Measurements from ENCODE around the gene CAP2. TPM values are rescaled to one million over a fixed set of nuclear protein-coding genes. Genes with fewer than 3 reads are reported as not detected.

The CAP2 gene
- total RNA-seq, 1 experiment from 2014 or later, result 37.0 TPM

DNA sequence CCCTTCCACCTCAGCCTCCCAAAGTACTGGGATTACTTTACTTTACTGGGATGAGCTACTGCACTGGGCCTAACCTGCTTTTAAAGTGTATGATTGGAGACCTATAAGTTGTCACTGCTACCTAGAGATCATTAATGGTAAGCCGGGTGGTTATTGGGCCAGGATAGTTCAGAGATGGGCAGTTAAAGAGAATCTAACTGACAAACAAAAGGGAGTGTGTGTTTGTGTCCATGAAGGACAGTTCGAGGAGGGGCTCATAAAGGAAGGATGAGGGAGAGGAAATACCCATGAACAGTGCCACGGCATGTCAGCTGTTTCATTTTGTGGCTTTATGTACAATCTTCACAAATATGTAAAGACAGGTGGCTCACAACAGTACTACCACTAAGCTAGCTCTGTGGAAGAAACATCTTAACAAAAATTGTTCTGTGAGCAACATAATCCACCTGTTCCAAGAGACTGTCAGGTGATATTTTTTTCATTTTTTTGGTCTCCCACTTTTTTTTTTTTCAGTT, 137.0 kb downstream of the CAP2 start:
- CTCF ChIA-PET, result no interaction called here
- intact Hi-C loops (cut with micrococcal nuclease; ENCODE audit: unreplicated experiment) (no loop called here), in situ Hi-C loops (cut with HindIII; ENCODE audit: low pct_unique_long_range_greater_than_20kb, low sequenced_read_pairs) (no loop called here)
- BruUV-seq (replicated peaks), result no TSS peak
- H3K9me3 ChIP-seq (ENCODE audit: control insufficient read depth, insufficient read depth, low read depth, low read length), result no peaks in the 10 kb centered on the region
- POLR2A ChIA-PET, result no interaction called here
- ATAC-seq, result no peak
- DNase-seq (ENCODE audit: low read depth, low spot score), result no peak
- H3K4me1 ChIP-seq (ENCODE audit: control insufficient read depth, insufficient read depth, low read length), result no peaks in the 10 kb centered on the region
- H3K36me3 ChIP-seq (ENCODE audit: control insufficient read depth, insufficient read depth, low read length), result no peaks in the 10 kb centered on the region
- no peaks in the 10 kb centered on the region for H3K27me3 ChIP-seq (ENCODE audit: control insufficient read depth, insufficient read depth, low read length)
- TF ChIP-seq, protein P1, sequence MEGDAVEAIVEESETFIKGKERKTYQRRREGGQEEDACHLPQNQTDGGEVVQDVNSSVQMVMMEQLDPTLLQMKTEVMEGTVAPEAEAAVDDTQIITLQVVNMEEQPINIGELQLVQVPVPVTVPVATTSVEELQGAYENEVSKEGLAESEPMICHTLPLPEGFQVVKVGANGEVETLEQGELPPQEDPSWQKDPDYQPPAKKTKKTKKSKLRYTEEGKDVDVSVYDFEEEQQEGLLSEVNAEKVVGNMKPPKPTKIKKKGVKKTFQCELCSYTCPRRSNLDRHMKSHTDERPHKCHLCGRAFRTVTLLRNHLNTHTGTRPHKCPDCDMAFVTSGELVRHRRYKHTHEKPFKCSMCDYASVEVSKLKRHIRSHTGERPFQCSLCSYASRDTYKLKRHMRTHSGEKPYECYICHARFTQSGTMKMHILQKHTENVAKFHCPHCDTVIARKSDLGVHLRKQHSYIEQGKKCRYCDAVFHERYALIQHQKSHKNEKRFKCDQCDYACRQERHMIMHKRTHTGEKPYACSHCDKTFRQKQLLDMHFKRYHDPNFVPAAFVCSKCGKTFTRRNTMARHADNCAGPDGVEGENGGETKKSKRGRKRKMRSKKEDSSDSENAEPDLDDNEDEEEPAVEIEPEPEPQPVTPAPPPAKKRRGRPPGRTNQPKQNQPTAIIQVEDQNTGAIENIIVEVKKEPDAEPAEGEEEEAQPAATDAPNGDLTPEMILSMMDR (IDR thresholded peaks at IDR 0.05), result no peak
- TF ChIP-seq, protein P2, sequence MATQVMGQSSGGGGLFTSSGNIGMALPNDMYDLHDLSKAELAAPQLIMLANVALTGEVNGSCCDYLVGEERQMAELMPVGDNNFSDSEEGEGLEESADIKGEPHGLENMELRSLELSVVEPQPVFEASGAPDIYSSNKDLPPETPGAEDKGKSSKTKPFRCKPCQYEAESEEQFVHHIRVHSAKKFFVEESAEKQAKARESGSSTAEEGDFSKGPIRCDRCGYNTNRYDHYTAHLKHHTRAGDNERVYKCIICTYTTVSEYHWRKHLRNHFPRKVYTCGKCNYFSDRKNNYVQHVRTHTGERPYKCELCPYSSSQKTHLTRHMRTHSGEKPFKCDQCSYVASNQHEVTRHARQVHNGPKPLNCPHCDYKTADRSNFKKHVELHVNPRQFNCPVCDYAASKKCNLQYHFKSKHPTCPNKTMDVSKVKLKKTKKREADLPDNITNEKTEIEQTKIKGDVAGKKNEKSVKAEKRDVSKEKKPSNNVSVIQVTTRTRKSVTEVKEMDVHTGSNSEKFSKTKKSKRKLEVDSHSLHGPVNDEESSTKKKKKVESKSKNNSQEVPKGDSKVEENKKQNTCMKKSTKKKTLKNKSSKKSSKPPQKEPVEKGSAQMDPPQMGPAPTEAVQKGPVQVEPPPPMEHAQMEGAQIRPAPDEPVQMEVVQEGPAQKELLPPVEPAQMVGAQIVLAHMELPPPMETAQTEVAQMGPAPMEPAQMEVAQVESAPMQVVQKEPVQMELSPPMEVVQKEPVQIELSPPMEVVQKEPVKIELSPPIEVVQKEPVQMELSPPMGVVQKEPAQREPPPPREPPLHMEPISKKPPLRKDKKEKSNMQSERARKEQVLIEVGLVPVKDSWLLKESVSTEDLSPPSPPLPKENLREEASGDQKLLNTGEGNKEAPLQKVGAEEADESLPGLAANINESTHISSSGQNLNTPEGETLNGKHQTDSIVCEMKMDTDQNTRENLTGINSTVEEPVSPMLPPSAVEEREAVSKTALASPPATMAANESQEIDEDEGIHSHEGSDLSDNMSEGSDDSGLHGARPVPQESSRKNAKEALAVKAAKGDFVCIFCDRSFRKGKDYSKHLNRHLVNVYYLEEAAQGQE (IDR thresholded peaks at IDR 0.05; ENCODE audit: insufficient read depth in 1 of 2, low read depth in 2 of 2, low read length in 1 of 2), result no peak
- H3K4me3 ChIP-seq (ENCODE audit: low read depth in 2 of 2, low read length in 2 of 2), result no peak overlapping the region
- H3K27ac ChIP-seq (ENCODE audit: low read length), result no peak overlapping the region

DNA sequence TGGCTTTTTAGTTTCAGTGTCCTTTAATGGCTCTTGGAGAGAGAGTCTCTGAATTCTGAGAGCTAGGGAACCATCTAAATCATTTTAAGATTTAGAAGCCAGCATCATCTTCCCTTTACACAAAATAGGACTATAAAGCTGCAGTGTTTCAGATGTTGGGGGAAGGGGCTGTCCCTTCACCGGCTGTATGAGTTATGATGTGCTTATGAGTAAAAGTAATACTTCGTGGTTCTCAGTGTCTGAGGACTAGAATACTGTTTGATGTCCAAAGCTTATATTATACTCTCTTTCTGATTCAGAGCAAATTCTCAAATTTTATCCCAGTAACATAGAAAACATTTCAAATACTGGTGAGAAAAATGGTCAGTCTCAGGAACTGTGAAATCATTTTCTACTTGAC, 143.2 kb downstream of the CAP2 start:
- no peak for TF ChIP-seq TCF7L2 (IDR thresholded peaks at IDR 0.05; ENCODE audit: low read depth, low read length)
- TF ChIP-seq, protein P2 (IDR thresholded peaks at IDR 0.05; ENCODE audit: insufficient read depth in 1 of 2, low read depth in 2 of 2, low read length in 1 of 2), result no peak
- TF ChIP-seq POLR2AphosphoS5 (IDR thresholded peaks at IDR 0.05; ENCODE audit: low read depth, low read length), result no peak
- TF ChIP-seq, protein P1 (IDR thresholded peaks at IDR 0.05), result no peak
- TF ChIP-seq SIN3A (IDR thresholded peaks at IDR 0.05; ENCODE audit: borderline replicate concordance, insufficient read depth, low read depth, low read length), result no peak
- Histone ChIP-seq H3K36me3 (ENCODE audit: control insufficient read depth, insufficient read depth, low read length) (no peaks in the 10 kb centered on the region), H3K9me3 (ENCODE audit: control insufficient read depth, insufficient read depth, low read depth, low read length) (no peaks in the 10 kb centered on the region), H3K27me3 (ENCODE audit: control insufficient read depth, insufficient read depth, low read length) (no peaks in the 10 kb centered on the region), H3K4me3 (ENCODE audit: low read depth in 2 of 2, low read length in 2 of 2) (no peak overlapping the region), H3K4me1 (ENCODE audit: control insufficient read depth, insufficient read depth, low read length) (no peaks in the 10 kb centered on the region), H3K27ac (ENCODE audit: low read length) (no peak overlapping the region)
- ChIA-PET POLR2A (no interaction called here), CTCF (no interaction called here)
- intact Hi-C loops (cut with micrococcal nuclease; ENCODE audit: unreplicated experiment), result no loop called here
- in situ Hi-C loops (cut with HindIII; ENCODE audit: low pct_unique_long_range_greater_than_20kb, low sequenced_read_pairs), result no loop called here
- BruUV-seq (replicated peaks), result no TSS peak
- no peak for DNase-seq (ENCODE audit: low read depth, low spot score)
- ATAC-seq, result no peak
